Activated CD4-positive, alpha-beta T cell treated with anti-CD3 and anti-CD28 coated beads, Interleukin-2, amount 50 U/mL, for 24 hours (primary cell): ENCODE data around the gene SLC16A1.
"Not testable (repeated sequence)": the region's sequence is repeated elsewhere in the genome, so short reads cannot be mapped to it uniquely, and the experiment has no call there.

Source experiments
- DNase-seq, 2 donors: peaks; one replicate each; pipeline ENCODE4 v3.0.0-alpha.2; 2020; ENCODE audit warnings: low read depth in 1 of 2, low spot score in 1 of 2

Gene SLC16A1

DNA sequence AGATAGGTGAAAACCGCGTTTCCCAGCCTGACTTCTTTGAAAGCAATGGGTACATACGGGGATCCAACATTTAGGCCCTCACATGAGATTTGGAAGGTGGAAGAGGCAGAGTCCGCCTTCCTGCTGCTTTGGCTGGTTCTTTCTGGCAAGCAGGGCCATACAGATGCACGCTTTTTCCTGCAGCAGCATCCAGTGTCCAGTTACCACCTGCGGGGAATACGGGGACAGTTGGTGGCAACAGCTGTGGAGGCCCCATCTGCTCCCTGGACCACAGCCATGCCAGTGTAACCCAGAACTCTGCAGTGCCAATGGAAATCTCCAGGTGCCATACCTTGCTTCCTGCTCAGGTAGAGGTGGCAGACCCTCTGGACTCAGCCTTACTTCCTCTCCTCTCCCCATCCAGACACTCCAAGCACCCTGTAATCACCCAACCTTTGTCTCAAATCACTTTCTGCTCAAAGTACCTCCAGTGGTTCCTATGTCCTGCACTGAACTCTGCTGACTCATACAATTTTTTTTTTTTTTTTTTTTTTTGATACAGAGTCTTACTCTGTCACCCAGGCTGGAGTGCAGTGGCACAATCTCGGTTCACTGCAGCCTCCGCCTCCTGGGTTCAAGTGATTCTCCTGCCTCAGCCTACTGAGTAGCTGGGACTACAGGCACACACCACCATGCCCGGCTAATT is 68.3 kb downstream of the SLC16A1 start:
- DNase-seq: no peak

DNA sequence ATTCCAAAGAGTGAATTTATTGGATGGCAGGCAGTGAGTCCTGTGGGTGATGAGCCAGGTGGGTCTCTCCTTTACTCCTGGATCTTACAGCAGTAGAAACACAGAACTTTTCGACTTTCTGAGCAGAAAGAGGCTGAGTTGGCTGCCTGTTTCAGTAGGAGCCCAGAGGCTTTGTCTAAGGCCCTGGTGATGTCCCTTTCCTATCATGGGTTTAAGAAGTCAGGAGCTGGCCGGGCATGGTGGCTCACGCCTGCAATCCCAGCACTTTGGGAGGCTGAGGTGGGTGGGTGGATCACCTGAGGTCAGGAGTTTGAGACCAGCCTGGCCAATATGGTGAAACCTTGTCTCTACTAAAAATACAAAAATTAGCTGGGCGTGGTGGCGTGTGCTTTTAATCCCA is 71.0 kb downstream of the SLC16A1 start:
- DNase-seq: not testable (repeated sequence)

DNA sequence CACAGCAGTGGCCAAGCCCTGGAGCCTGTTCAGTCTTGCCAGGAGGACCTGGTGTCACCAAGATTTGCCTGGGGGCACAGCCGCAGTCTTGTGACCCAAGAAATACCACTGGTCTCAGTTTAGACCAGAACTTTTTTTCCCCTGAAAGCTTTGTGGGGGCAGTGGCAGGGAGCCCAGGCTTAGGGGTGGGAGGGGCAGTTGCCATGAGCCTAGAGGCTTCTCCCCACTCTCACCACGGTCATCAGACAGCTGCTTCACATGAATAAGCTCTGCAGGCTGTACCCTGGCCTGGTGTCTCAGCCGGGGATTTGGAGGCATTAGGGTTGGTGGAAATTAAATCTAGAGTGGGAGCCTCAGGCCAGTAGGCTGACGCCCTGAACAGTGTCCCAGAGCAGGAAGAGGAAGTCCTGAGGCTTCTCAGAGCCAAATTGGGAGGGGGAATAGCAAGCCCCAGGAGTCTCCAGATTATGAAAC is 73.7 kb downstream of the SLC16A1 start:
- no peak for DNase-seq

DNA sequence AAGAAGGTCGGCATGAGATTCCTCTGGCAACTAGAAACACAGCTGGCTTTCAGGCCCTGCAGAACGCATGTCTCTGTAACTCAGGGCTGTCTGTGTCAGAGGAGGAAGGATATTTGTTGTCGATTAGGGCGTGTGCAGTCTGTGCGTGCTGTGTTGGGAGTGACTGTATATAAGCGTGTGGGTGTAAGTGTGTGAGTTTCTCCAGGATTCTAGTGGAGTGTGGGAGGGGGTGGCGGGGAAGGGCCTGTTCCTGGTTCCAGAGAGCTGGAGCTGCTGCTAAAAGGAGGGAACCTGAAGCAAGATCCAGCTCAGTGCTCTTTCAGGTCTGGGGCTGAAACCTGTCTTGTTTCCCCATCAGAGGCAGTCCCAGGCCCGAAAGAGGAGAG is 74.3 kb downstream of the SLC16A1 start:
- no peak for DNase-seq

DNA sequence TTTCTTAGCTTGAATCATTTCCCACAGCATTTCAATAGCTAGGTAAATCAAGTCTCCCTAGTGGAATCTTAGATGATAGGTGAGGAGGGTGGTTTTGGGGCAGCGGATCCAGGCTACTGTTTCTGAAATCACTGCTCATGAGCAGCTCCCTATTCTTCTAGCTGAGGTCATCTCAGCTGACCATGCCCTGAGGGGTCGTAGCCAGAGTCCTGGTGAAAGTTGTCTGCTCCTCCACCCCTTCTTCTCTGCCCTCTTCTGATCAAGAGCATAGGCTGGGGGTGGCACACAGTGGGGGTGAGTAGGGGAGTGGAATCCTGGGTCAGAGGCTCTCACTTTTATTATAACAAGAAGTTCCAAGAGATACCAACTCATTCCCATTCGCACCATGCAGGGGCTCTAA is 76.2 kb downstream of the SLC16A1 start:
- no peak for DNase-seq

DNA sequence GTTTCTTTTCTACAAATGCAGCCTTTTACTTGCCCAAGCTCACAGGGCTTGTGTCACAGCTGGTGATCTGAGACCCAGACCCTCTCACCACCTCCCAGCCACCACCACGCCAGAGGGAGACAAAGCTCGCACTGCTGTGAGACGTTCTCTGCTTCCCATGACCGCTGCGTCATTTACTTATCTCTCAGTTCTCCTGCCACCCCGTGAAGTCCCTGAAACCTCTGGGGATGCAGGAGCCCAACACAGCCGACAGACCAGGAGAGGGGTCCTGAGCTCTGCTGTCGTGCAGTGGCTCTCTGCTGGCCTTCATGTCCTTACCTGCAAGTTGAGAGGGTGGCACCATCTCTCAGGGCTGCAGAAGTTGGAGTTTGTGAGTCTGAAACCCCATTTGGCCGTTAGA is 77.7 kb downstream of the SLC16A1 start:
- no peak for DNase-seq

DNA sequence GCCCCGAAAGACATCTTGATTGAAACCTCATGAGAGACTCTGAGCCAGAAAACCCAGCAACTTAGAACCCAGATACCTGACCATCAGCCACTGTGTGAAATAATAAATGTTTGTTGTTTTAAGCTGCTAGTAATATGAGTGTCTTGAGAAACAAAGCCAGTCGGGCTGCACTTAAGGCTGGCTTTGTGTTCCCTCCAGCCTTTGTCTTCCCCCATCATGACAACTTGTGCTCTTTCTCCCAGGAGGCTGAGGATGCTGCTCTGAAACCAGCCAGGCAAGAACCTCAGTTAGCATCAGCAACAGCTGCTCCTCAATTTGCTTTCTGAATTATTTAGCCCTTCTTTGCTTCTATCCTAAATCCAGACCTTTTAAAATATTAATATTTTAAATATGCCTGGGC is 78.2 kb downstream of the SLC16A1 start:
- no peak for DNase-seq

DNA sequence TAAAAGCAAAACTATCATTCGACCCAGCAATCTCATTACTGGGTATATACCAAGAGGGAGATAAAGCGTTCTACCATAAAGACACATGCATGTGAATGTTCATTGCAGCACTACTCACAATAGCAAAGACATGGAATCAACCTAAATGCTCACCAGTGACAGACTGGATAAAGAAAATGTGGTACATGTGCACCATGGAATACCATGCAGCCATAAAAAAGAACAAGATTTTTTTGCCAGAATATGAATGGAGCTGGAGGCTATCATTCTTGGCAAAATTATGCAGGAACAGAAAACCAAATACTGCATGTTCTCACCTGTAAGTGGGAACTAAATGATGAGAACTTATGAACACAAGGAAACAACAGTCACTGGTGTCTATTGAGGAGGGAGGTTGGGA is 79.7 kb downstream of the SLC16A1 start:
- no peak for DNase-seq

DNA sequence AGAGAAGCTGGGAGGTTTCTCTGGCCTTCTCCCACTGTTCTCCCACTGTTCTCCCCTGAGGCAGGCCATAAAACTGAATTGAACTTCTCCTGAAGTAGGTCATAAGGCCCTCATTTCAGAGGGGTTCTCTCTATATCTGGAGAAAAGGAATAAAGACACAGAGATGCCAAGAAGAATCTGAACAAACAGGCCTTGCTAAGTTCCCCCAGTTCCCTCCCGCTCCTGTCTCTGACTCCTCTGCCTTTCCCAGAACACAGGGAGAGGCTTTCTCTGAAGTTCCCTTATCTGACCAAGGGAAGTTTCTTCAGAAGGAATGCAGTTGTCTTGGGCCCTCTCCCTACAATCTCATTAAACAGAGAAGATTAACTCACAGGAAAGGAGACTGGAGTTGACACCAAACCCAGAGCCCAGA is 83.4 kb downstream of the SLC16A1 start:
- DNase-seq: no peak

DNA sequence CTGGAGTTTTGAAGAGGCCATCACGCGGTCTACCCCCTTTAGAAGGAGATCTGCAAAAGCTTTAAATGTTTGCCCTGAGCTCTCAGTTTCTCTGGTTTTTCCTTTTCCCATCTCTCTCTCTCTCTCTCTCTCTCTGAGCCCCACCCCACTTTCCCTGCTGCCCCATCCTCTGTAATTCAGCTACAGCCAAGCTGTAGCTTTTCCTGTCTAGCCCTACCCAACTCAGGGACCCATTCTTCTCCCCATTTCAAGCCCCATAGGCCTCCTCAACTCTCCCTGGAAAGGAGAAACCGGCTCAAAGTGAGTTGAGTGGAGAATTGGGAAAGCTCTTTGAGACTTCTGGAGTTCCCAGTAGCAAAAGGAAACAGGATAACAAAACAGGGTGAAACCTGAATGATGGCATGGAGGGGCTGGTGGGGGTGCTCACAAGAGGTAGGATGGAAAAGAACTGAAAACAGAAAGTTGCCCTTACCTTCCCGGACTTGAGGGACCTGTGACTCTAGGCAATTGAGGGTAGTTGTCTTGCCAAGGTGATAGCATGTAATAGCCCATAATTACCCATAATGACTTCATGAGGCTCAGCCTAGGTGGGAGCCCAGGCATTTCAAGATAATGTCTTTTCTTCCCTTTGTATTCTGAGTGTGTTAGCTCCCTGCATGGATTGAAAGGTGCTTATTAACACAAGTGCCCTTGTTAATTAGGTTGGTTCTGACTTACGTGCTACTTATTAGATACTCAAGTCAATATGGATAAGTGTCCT is 84.9 kb downstream of the SLC16A1 start:
- no peak for DNase-seq

DNA sequence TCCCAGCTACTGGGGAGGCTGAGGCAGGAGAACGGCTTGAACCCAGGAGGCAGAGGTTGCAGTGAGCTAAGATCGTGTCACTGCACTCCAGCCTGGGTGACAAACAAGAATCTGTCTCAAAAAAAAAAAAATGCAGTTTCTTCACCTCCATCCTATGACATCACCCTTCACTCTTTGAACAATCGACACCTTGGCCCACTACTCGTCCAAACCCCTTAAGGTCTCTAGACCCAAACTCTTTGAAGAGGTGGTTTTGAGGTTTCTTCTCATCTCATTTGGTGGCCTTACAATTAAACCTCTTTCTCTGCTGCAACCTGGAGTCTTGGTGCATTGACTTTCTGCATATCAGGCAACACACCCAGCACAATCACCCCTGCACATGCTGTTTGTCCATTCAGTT is 86.1 kb downstream of the SLC16A1 start:
- no peak for DNase-seq

DNA sequence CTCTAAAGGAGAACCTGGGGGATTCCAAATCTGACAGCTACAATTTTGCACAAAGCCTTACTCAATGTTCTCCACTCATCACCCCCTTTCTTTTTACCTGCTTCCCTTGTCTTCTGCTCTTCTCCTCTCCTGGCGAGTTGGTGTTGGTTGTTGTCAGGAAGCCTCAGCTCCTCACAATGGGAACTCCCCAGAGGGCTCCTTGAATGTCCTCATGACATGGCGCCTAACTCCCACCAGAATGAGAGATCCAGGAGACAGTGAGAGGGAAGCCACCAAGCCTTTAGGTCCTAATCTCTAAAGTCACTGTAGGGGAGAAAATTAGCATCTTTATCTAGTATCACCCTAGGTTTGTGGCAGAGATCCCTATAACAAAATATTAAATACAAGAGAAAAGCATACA is 87.8 kb downstream of the SLC16A1 start:
- DNase-seq: no peak

DNA sequence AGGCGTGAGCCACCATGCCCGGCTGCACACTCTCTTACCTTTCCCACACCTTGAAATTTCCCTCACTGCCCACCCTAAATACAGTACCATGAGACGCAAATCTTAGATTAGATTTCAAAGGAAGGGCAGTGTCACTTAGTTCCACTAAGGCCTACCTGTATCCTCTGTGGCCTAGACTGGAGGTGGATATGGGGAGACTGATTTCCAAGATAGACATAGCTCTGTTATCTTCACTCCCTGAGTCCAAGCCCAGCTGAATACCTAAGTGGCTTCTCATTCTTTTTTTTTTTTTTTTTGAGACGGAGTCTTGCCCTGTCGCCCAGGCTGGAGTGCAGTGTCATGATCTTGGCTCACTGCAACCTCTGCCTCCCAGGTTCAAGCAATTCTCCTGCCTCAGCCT is 89.0 kb downstream of the SLC16A1 start:
- no peak for DNase-seq

DNA sequence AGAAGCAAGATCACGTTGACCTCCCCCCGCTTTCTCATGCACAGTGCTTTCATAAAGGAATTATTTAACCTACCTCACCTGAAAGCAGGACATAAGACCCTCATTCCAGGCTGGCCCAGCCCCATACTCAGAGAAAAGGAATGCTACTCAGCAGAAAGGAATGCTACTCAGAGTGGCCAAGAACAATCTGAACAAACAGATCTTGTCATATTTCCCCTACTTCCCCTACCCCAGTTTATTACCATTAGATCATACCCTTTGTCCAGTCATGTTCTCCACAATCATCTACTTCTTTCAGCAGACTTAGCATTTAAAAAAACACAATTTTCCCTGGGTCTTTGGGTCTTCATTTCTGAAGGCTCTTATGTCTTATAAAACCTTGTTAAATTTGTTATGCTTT is 89.8 kb downstream of the SLC16A1 start:
- DNase-seq: no peak

DNA sequence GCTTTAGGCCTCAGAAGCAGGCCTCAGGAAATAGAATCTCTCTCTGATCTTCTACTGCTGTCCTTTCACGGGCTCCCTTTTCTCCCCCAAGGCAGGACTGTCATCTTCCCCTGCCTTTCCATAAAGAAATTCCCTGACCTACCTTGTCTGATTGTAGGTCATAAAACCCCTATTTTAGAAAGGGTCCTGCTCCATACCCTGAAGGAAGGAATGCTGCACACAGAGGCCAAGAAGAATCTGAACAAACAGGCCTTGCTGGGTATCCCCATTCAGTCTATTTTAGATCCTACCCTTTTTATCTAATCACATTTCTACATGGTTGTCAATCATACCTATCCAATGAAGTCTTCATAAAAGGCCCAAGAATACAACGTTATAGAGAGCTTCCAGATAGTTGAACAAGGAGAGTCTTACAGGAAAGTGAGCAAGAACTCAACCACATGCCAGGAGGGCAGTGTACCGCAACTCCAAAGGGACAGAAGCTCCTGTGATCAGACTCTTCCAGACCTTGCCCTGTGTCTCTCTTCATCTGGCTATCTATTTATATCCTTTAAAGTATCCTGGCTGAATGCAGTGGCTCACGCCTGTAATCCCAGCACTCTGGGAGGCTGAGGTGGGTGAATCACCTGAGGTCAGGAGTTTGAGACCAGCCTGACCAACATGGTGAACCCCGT is 93.1 kb downstream of the SLC16A1 start:
- DNase-seq: no peak
